HG02885 (cell line): Measurements from ENCODE around the gene SLC34A3.
A peak's percentile ranks its signal among the peaks of the same experiment; 100 is the strongest.

Experiments
- ATAC-seq: cut with Tn5 transposase; IDR thresholded peaks from one replicate; pipeline ENCODE4 v1.9.1; 2021; ENCODE audit warnings: mild to moderate bottlenecking; ENCODE audit not compliant: unreplicated experiment, poor library complexity

Gene SLC34A3

DNA sequence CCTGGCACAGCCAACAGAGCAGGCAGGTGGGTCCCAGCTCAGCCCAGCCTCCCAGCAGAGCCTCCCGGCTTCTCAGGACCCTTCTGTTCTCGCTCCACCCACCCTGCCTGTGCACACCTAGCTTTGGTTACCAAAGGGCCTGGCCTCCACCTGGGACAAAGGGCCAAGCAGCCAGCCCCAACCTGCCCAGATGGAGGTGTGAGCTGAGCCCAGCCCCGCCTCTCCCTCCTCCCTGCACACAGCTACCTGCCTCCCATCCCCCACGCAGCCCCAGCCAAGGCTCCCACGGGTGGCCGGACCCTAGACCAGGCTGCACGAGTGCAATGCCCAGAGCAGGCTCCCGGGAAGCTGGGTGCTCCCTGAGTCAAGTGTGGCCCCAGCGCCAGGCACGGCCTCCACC is 35.8 kb upstream of the SLC34A3 start:
- ATAC-seq, result no peak

GRCh38 chr9:137195525-137196220 is 35.0 kb upstream of the SLC34A3 start:
- no peak for ATAC-seq

DNA sequence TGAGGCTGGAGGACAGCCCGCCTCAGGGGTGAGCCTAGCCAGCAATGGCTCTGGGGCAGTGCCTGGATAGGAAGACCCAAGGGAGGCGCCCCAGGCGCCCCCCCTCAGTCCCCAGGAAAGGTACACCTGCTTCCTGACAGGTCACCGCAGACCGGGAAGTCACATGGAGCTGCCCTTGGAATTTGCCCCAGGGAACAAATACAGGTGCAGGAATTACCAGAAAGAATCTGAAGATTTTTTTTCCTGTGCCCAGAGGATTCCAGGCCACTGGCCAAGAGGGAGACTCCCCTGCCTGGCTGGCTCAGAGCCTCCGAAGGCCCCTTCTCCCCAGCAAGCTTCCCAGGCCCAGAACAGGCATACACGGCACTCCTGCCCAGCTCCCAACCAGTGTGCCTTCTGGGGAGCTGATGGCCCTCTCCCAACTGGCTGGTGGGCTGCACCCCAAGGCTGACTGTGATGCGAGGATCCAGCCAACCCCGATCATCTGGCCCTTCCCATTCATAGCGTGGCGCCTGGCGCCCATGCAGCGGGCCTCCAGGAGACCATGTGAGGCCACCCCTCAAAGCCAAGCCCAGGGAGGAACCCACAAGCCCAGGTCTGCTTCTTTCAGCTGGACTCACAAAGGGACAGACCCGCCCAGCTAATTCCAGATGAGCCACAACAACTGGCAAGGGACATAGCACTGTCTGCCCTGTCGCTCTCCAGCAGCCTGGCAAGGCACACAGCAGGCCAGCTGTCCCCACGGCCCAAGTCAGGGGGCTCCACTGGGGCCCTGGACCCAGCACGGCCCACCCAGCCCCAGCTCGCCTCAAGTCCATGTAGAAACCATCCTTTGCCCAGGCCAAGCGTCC is 32.4 kb upstream of the SLC34A3 start:
- no peak for ATAC-seq

GRCh38 chr9:137198902-137199283 is 31.8 kb upstream of the SLC34A3 start:
- ATAC-seq, result no peak

GRCh38 chr9:137199411-137200121 is 31.1 kb upstream of the SLC34A3 start:
- ATAC-seq, result no peak

DNA sequence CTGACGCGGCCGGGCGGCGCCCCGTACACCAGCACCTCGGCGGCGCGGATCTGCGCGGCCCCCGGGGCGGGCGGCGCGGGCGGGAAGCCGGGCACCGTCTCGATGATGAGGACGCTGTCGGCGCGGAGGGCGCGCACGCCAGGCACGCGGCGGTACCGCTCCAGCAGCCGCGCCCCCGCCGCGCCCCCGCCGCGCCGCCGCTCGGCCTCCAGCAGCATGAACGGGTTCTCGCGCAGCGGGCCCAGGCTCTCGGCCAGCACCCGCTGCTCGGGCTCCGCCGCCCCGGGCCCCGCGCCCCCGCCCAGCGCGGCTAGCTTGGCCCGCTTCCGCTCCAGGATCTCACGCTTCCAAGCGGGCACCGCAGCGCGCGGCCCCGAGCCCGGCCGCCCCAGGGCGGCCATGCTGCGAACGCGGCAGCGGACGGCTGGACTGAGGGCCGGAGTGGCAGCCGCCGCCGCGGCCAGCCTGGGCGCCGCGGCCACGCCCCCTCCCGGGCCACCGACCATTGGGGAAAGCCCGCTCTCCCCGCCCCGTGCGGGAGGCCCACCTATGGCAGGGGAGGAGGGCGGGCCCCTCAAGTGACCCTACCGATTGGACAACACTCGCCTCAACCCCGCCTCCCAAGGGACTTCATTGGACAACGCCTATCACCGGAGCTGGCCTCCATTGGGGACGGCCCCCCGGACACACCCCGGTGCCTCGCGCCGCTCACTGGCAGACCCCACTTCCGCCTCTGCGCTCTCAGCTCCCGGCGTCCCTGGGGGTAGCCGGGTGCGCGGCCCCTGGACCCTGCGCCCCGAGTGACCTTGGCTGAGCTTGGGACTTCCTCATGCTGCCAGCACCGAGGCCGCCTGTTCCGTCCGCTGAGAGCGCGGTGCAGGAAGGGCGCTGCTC is 30.1 kb upstream of the SLC34A3 start, which contains the start of gene TPRN:
Gene TPRN (minus strand): TSS at position 431 of the 894 bp plus-strand sequence. CDS start 30 bp downstream, at position 401.
- ATAC-seq, result peak; percentile 84

- no peak for ATAC-seq
Measured at GRCh38 chr9:137201205-137201868, 29.4 kb upstream of the SLC34A3 start.

DNA sequence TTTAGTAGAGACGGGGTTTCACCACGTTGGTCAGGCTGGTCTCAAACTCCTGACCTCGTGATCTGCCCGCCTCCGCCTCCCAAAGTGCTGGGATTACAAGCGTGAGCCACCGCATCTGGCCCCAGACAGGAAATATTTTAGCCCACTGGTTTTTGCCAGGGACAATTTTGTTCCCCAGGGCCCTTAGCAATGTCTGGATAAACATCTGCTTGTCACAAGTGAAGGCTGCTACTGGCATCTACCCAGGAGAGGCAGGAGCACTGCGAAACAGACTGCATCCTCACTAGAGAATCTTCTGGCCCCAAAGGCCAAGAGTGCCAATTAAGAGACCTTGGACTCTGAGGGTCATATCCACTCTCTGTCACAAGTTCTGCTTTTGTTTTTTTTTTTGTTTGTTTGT is 27.7 kb upstream of the SLC34A3 start:
- no peak for ATAC-seq

GRCh38 chr9:137204731-137205125 is 26.0 kb upstream of the SLC34A3 start:
- no peak for ATAC-seq

DNA sequence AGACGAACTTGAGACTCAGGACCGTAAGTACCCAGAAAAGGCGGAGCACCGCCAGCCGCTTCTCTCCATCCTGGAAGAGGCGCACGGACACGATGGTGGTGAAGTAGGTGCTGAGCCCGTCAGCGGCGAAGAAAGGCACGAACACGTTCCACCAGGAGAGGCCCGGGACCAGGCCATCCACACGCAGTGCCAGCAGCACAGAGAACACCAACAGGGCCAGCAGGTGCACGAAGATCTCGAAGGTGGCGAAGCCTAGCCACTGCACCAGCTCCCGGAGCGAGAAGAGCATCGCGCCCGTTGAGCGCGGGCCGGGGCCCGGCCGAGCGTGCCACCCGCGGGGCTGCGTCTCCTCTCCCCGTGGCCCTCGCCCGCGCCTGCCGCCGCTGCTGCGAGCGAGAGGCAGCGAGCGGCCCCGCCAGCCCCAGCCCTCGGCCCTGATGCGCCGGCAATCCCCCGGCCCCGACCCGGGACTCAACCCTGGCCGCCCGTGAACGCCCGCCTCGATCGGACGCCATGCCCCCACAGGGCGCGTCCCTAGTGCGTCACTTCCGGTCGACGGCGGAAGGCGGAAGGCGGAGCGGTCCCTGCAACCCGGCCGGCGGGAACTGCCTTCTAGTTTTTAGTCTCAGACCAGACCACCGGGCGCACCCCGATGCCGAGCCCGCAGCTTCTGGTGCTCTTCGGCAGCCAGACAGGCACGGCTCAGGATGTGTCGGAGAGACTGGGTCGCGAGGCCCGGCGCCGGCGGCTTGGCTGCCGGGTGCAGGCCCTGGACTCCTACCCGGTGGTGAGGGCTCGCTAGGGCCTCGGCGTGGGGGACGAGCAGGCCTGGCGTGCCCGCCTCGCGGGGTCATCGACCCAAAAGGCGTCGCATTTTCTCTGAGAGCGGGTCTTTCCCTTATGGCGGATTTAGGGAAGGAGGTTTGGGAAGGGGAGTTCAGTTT is 25.3 kb upstream of the SLC34A3 start, which contains the start of the genes NDOR1 and TMEM203:
Gene NDOR1 (plus strand): TSS at position 575 of the 944 bp plus-strand sequence. CDS start 78 bp downstream, at position 653.
Gene TMEM203 (minus strand): TSS at position 523 of the 944 bp plus-strand sequence. CDS start 234 bp downstream, at position 289.
- ATAC-seq, result peak; percentile 57

DNA sequence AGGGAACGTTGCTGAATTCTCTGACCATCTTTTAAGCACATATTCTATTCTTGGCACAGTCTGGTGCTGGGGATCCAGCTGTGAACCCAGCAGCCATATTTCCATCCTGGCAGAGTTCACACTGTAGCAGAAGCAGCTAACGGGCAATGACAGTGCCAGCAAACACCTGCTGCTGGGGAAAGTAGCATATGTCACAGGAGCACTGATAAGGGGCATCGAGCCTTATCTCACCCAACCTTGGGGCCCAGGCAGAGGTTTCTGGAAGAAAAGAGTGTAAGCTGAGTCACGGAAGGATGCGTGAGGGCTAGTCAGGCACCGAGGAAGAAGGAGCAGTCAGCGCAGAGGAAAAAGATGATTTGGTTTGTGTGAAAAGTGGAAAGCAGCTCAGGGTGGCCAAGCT is 24.1 kb upstream of the SLC34A3 start:
- no peak for ATAC-seq

GRCh38 chr9:137211532-137211931 is 19.2 kb upstream of the SLC34A3 start:
- no peak for ATAC-seq

- ATAC-seq, result no peak
Measured at GRCh38 chr9:137212520-137212919, 18.2 kb upstream of the SLC34A3 start.

GRCh38 chr9:137213160-137214060 is 17.3 kb upstream of the SLC34A3 start:
- no peak for ATAC-seq

GRCh38 chr9:137214620-137215019 is 16.1 kb upstream of the SLC34A3 start:
- ATAC-seq, result no peak

GRCh38 chr9:137215196-137215986 is 15.3 kb upstream of the SLC34A3 start:
- ATAC-seq, result no peak
